Lower leg skin (tissue), 4 donors: ENCODE measurements around the gene NTSR2. TPM values are rescaled to one million over a fixed set of nuclear protein-coding genes. Genes with fewer than 3 reads are reported as not detected.
"Not testable (repeated sequence)": the region's sequence is repeated elsewhere in the genome, so short reads cannot be mapped to it uniquely, and the experiment has no call there.

Experiments used
- DNase-seq, 2 donors: peaks; one replicate each; pipeline ENCODE4 v3.0.0-alpha.2; 2019; ENCODE audit warnings: low spot score in 2 of 2
- H3K4me3 ChIP-seq: fragments of 200-600 bp; sonication (generic); 2 replicates; pipeline ENCODE4 v1.5.1; 2017; ENCODE audit warnings: mild to moderate bottlenecking, low read depth; ENCODE audit not compliant: poor library complexity, severe bottlenecking
- POLR2A ChIP-seq, 2 donors: fragments of 450-650 bp; IDR thresholded peaks; one replicate each; pipeline ENCODE4 v1.6.1; 2016 to 2017; ENCODE audit warnings: antibody characterized with exemption in 2 of 2, mild to moderate bottlenecking in 1 of 2, moderate library complexity in 1 of 2
- WGBS, 2 donors: methylation state at CpG; one replicate each; pipeline ENCODE4 v1.1.5; 2018; 5-methylcytosine and 5-hydroxymethylcytosine counted together
- intact Hi-C: fragments of 100-400 bp; cut with DNase I; formaldehyde crosslinking; loops from one replicate; pipeline ENCODE4 v1.15.0; 2023; ENCODE audit warnings: low total_unique reads
- total RNA-seq, 4 donors: library from RNA; depleted of rRNA; stranded (reverse); fragments of >200 nt; gene quantifications; one replicate each; pipeline ENCODE4 v1.1.0, GENCODE V29; 2016
- TF ChIP-seq, protein P1 (sequence below), 3 donors: fragments of 450-650 bp; IDR thresholded peaks; one replicate each; pipeline ENCODE4 v1.5.1; 2016; ENCODE audit warnings: antibody characterized with exemption in 3 of 3, mild to moderate bottlenecking in 3 of 3, moderate library complexity in 2 of 3

Gene NTSR2
- total RNA-seq, 4 donors from 2014 or later: not detected

- no peak for TF ChIP-seq POLR2A (IDR thresholded peaks at IDR 0.05)
- TF ChIP-seq, protein P1, sequence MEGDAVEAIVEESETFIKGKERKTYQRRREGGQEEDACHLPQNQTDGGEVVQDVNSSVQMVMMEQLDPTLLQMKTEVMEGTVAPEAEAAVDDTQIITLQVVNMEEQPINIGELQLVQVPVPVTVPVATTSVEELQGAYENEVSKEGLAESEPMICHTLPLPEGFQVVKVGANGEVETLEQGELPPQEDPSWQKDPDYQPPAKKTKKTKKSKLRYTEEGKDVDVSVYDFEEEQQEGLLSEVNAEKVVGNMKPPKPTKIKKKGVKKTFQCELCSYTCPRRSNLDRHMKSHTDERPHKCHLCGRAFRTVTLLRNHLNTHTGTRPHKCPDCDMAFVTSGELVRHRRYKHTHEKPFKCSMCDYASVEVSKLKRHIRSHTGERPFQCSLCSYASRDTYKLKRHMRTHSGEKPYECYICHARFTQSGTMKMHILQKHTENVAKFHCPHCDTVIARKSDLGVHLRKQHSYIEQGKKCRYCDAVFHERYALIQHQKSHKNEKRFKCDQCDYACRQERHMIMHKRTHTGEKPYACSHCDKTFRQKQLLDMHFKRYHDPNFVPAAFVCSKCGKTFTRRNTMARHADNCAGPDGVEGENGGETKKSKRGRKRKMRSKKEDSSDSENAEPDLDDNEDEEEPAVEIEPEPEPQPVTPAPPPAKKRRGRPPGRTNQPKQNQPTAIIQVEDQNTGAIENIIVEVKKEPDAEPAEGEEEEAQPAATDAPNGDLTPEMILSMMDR (IDR thresholded peaks at IDR 0.05): no peak
- intact Hi-C loops: no loop called here
- DNase-seq: peak in 1 of 2 donors; percentile 72
- H3K4me3 ChIP-seq: no peak overlapping the region
- 88 to 89% methylated on average over 18 of the region's 18 CpGs for WGBS, 2 donors
These were observed 8.0 kb downstream of the NTSR2 start for GRCh38 chr2:11661891-11662435.

DNA sequence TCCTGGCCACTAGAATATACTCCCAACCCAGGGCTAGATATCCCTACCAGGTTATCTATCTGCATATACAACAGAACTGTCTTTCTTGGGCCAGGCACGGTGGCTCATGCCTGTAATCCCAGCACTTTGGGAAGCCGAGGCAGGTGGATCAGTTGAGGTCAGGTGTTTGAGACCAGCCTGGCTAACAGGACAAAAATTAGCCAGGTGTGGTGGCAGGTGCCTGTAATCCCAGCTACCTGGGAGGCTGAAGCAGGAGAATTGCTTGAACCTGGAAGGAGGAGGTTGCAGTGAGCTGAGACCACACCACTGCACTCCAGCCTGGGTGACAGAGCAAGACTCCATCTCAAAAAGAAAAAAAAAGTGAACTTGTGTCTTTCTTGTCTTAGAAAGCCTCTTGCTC is 9.6 kb downstream of the NTSR2 start:
- intact Hi-C loops, H3K4me3 ChIP-seq: not testable (repeated sequence)
- peak in 1 of 2 donors; percentile 62 for DNase-seq
- WGBS, 2 donors: 90 to 94% methylated on average over 2 of the region's 2 CpGs

DNA sequence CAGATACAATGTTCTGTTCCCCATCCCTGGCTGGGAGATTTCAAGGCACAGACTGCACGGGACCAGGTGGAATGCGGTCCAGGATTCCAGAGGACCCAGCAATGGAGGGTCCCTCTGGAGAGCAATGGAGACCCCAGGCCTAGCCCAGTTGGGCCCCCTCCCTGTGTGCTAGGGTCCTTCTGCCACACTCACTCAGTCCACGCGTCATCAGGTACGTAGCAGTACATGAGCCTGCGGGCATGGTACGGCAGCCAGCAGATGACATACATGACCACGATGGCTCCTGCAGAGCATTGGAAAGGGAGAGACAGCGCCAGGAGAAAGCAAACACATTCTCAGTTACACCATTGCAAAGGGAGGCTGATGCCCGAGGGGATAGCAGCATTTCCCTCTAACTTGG is 10.1 kb downstream of the NTSR2 start:
- TF ChIP-seq POLR2A (IDR thresholded peaks at IDR 0.05): no peak
- peak in 1 of 2 donors; percentile 61 for DNase-seq
- no peak overlapping the region for H3K4me3 ChIP-seq
- intact Hi-C loops: no loop called here
- WGBS, 2 donors: 85 to 95% methylated on average over 9 to 10 of the region's 10 CpGs

DNA sequence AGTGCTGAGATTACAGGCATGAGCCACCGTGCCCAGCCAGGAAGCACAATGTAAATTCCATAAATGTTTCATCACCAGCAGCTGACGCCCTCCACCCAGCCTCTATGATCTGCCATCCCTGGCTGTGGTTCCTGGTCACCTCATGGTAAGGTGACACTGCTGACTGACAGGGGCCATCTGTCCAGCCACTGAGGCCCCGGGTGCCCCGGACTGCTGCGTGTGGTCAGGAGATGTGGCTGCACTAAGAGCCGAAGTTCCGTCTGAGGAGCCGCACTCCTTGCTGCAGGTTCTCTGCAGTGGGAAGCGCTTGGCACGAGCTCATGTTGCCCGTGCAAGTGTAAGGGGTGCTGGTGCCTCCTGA is 10.9 kb downstream of the NTSR2 start:
- peak in 1 of 2 donors; percentile 68 for DNase-seq
- intact Hi-C loops: no loop called here

DNA sequence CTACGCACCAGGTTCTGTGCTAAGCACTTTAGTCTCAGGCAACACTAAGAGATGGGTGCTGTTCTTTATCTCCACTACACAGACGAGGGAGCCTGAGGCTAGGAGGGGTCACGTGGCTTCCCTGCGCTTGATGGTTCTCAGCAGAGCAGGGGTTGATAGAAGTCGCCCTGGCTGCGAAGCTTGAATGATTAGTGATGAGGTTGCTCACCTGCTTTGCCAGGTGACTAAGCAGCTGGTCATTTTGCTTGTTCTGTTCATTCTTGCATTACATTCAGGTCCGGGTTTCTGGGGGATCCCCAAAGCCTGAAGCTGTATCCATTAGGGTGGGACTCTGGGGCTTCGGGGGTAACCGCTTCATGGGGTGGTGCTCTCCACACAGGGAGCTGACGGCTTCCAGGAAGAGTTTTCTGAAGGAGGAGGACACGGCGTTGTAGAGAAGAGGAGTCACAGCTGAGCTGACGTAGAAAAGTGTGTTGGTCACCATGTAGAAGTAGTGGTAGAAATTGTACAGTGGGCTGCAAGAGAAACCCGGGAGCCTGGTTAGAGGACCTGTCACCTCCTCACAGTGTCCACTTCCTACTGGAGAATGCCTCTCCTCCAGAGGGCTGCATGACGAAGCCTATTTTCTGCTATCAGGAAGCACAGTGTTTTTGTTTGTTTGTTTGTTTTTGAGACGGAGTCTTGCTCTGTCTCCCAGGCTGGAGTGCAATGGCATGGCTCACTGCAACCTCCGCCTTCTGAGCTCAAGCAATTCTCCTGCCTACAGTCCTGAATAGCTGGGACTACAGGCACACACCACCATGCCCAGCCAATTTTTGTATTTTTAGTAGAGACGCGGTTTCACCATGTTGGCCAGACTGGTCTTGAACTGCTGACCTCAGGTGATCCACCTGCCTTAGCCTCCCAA is 11.5 kb downstream of the NTSR2 start:
- DNase-seq: peak in 1 of 2 donors; percentile 59
- TF ChIP-seq, protein P1 (IDR thresholded peaks at IDR 0.05): no peak
- no peak for TF ChIP-seq POLR2A (IDR thresholded peaks at IDR 0.05)
- intact Hi-C loops: no loop called here
- 74 to 75% methylated on average over 19 of the region's 19 CpGs for WGBS, 2 donors
- no peak overlapping the region for H3K4me3 ChIP-seq

More for the DNA sequence above, 10.9 kb downstream of the NTSR2 start:
- WGBS, 2 donors: 80 to 85% methylated on average over 11 of the region's 11 CpGs
- no peak for TF ChIP-seq POLR2A (IDR thresholded peaks at IDR 0.05)
- TF ChIP-seq, protein P1 (IDR thresholded peaks at IDR 0.05): no peak
- H3K4me3 ChIP-seq: no peak overlapping the region

DNA sequence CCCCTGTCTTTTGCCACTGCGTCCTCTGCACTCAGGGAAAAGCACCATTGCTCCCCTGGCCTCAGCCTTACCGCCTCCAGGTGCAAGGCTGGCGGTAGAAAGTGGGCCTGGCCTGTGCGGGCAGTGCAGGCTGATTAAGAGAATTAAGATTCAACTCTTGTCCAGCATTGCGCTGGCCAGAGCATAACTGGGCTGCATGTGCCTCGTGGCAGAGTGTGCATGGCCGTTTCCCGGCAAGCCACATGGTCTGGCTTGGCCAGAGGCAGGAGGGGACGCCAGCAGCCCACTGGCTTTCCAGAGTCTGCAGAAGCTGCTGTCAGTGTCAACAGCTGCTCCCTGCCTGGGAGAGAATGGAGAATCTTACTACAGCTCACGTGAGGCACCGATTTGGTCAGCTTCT is 12.3 kb downstream of the NTSR2 start:
- TF ChIP-seq POLR2A (IDR thresholded peaks at IDR 0.05): no peak
- TF ChIP-seq, protein P1 (IDR thresholded peaks at IDR 0.05): no peak
- DNase-seq: peak in 1 of 2 donors; percentile 60
- intact Hi-C loops: no loop called here
- WGBS, 2 donors: 75% methylated on average over 11 of the region's 11 CpGs
- H3K4me3 ChIP-seq: no peak overlapping the region
